Neural cell (in vitro differentiated cells): ENCODE results near the gene FAXC.

Experiments used
- EZH2 ChIP-seq: fragments of 200-600, 300-800 bp; shearing (Covaris generic), sonication (generic); IDR thresholded peaks from 2 replicates; pipeline ENCODE4 v1.6.1; 2014; ENCODE audit warnings: antibody characterized with exemption, low read length, borderline replicate concordance, mild to moderate bottlenecking; ENCODE audit not compliant: insufficient read depth, poor library complexity, severe bottlenecking
- POLR2AphosphoS5 ChIP-seq: IDR thresholded peaks from 2 replicates; pipeline ENCODE4 v1.6.1; 2012
- RAD21 ChIP-seq: fragments of 450-650 bp; conservative IDR thresholded peaks from 2 replicates; pipeline ENCODE4 v1.6.1; 2014; ENCODE audit warnings: antibody characterized with exemption, mild to moderate bottlenecking, moderate library complexity
- REST ChIP-seq: IDR thresholded peaks from 2 replicates; pipeline ENCODE4 v1.6.1; 2012; ENCODE audit warnings: borderline replicate concordance
- TAF1 ChIP-seq: IDR thresholded peaks from 2 replicates; pipeline ENCODE4 v1.6.1; 2012; ENCODE audit warnings: low read depth
- TF ChIP-seq, protein P1 (sequence below): fragments of 450-650 bp; IDR thresholded peaks from 2 replicates; pipeline ENCODE4 v1.5.1; 2014; ENCODE audit warnings: antibody characterized with exemption, mild to moderate bottlenecking, moderate library complexity; ENCODE audit not compliant: poor library complexity, severe bottlenecking

- TF ChIP-seq, protein P1, sequence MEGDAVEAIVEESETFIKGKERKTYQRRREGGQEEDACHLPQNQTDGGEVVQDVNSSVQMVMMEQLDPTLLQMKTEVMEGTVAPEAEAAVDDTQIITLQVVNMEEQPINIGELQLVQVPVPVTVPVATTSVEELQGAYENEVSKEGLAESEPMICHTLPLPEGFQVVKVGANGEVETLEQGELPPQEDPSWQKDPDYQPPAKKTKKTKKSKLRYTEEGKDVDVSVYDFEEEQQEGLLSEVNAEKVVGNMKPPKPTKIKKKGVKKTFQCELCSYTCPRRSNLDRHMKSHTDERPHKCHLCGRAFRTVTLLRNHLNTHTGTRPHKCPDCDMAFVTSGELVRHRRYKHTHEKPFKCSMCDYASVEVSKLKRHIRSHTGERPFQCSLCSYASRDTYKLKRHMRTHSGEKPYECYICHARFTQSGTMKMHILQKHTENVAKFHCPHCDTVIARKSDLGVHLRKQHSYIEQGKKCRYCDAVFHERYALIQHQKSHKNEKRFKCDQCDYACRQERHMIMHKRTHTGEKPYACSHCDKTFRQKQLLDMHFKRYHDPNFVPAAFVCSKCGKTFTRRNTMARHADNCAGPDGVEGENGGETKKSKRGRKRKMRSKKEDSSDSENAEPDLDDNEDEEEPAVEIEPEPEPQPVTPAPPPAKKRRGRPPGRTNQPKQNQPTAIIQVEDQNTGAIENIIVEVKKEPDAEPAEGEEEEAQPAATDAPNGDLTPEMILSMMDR: no peak
- TF ChIP-seq EZH2 (no peak), TAF1 (no peak), POLR2AphosphoS5 (no peak), RAD21 (no peak), REST (no peak)
Measured at GRCh38 chr6:99307295-99307907, 42.1 kb downstream of the FAXC start.
